GM13977 (cell line): ENCODE data around the gene FMOD.

Experiments used
- DNase-seq: peaks from one replicate; pipeline ENCODE4 v3.0.0; 2012; ENCODE audit warnings: low spot score
- CTCF ChIP-seq: IDR thresholded peaks from 2 replicates; pipeline ENCODE4 v1.5.1; 2012; ENCODE audit warnings: mild to moderate bottlenecking, control low read depth; ENCODE audit not compliant: insufficient read depth; ENCODE audit errors: extremely low read depth, missing control alignments
- in situ Hi-C: fragments of 300-500 bp; cut with MboI; formaldehyde crosslinking; loops from one replicate; pipeline ENCODE4 v1.12.0; 2022; ENCODE audit warnings: low sequenced_read_pairs, low pct_unique_long_range_greater_than_20kb, mixed read lengths, inconsistent platforms; ENCODE audit not compliant: unreplicated experiment

FMOD gene

GRCh38 chr1:203291201-203292096 lies 59.5 kb downstream of the FMOD start:
- in situ Hi-C loops = no loop called here
- DNase-seq = peak; percentile 3
- no peak for TF ChIP-seq CTCF
